Caco-2 (cell line): Measurements from ENCODE around the gene IRF7. TPM values are rescaled to one million over a fixed set of nuclear protein-coding genes. Genes with fewer than 3 reads are reported as not detected.

Source experiments
- BruUV-seq: library from RNA; stranded (reverse); fragments of 400-500 nt; replicated peaks from 2 replicates; lab custom pipeline; 2021; lab: Mats Ljungman, UMichigan
- CTCF ChIA-PET: fragments of 300-600 bp; sonication (Branson Sonifier 250); formaldehyde crosslinking; loops from one replicate; lab custom pipeline; 2022; ENCODE audit warnings: antibody characterized with exemption; lab: Charles Lee
- POLR2A ChIA-PET: fragments of 300-600 bp; sonication (Branson Sonifier 250); formaldehyde crosslinking; loops from one replicate; lab custom pipeline; 2022; ENCODE audit warnings: antibody characterized with exemption; lab: Charles Lee
- DNase-seq, 2 experiments: peaks; one replicate each; pipeline versions ENCODE4 v3.0.0 to v3.0.0-alpha.2; 2020 to 2022
- H3K27me3 ChIP-seq: replicated peaks from 2 replicates; pipeline ENCODE4 v1.6.0; 2011; ENCODE audit warnings: low read length; ENCODE audit not compliant: control insufficient read depth, insufficient read depth
- H3K36me3 ChIP-seq: 2 replicates; pipeline ENCODE4 v1.5.1; 2011; ENCODE audit warnings: low read length; ENCODE audit not compliant: control insufficient read depth, insufficient read depth
- H3K4me1 ChIP-seq: fragments of 250-450 bp; sonication (Bioruptor Pico); 2 replicates; pipeline ENCODE4 v1.5.1; 2020; ENCODE audit warnings: mild to moderate bottlenecking
- H3K4me3 ChIP-seq: 2 replicates; pipeline ENCODE4 v1.5.1; 2011; ENCODE audit warnings: low read depth, mild to moderate bottlenecking, control low read depth, low read length
- H3K9me3 ChIP-seq: fragments of 250-450 bp; sonication (Bioruptor Pico); 2 replicates; pipeline ENCODE4 v1.5.1; 2020; ENCODE audit warnings: mild to moderate bottlenecking, moderate library complexity
- H3K27ac Mint-ChIP-seq: one replicate; pipeline ENCODE4 v1.8.0; 2022; ENCODE audit warnings: mixed read lengths; ENCODE audit not compliant: unreplicated experiment
- H3K27me3 Mint-ChIP-seq: one replicate; pipeline ENCODE4 v1.8.0; 2022; ENCODE audit warnings: mixed read lengths; ENCODE audit not compliant: insufficient read depth, unreplicated experiment
- H3K36me3 Mint-ChIP-seq: one replicate; pipeline ENCODE4 v1.8.0; 2022; ENCODE audit warnings: mild to moderate bottlenecking, mixed read lengths; ENCODE audit not compliant: insufficient read depth, unreplicated experiment
- H3K4me1 Mint-ChIP-seq: one replicate; pipeline ENCODE4 v1.8.0; 2022; ENCODE audit warnings: low read depth, mixed read lengths; ENCODE audit not compliant: unreplicated experiment
- H3K4me3 Mint-ChIP-seq: one replicate; pipeline ENCODE4 v1.8.0; 2022; ENCODE audit warnings: mild to moderate bottlenecking, moderate library complexity, mixed read lengths; ENCODE audit not compliant: unreplicated experiment
- H3K9me3 Mint-ChIP-seq: one replicate; pipeline ENCODE4 v1.8.0; 2022; ENCODE audit warnings: mixed read lengths; ENCODE audit not compliant: unreplicated experiment
- intact Hi-C: fragments of 100-400 bp; cut with micrococcal nuclease; formaldehyde crosslinking; loops from one replicate; pipeline ENCODE4 v1.10.0; 2022; ENCODE audit not compliant: unreplicated experiment
- total RNA-seq: library from RNA; stranded (reverse); gene quantifications from 2 replicates; pipeline ENCODE4 v1.2.3, GENCODE V29; 2022
- TF ChIP-seq, protein P1 (sequence below), 2 experiments: fragments of 200-600 bp in 1 of 2; IDR thresholded peaks; 1 replicate in 1 of 2; 2 replicates in 1 of 2; pipeline versions ENCODE4 v1.5.1 to v1.8.0; 2011 to 2022; ENCODE audit warnings: antibody characterized with exemption in 1 of 2, control low read depth in 1 of 2, inconsistent platforms in 1 of 2, low read depth in 1 of 2, low read length in 1 of 2, mild to moderate bottlenecking in 1 of 2, moderate library complexity in 1 of 2; ENCODE audit not compliant: insufficient read depth in 1 of 2, severe bottlenecking in 1 of 2, unreplicated experiment in 1 of 2

IRF7 gene
- total RNA-seq, 1 experiment from 2014 or later = 27.2 TPM

DNA sequence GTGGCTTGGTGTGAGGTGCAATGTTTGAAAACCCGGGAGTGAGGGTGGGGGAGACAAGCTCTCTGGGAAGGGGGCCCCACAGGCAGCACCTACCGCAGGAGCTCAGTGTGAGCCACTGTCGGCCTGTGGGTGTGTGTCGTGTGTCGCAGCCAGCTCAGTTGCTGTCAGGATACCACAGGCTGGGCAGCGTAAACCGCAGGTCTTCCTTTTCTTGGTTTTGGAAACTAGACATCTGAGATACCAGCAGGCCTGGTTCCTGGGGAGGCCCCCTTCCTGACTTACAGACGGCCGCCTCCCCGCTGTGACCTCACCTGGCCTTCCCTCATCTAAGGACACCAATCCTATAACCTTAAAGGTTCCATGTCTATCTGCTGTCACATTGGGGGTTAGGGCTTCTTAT, 19.4 kb downstream of the IRF7 start:
- H3K4me3 Mint-ChIP-seq = no peak overlapping the region
- H3K36me3 ChIP-seq = peaks cover 4% of the 10 kb centered on the region
- no peaks in the 10 kb centered on the region for H3K4me1 Mint-ChIP-seq
- H3K27me3 Mint-ChIP-seq = no peaks in the 10 kb centered on the region
- no peaks in the 10 kb centered on the region for H3K9me3 Mint-ChIP-seq
- H3K4me3 ChIP-seq = no peak overlapping the region
- H3K36me3 Mint-ChIP-seq = peaks cover 93% of the 10 kb centered on the region
- ChIA-PET CTCF (no interaction called here), POLR2A (no interaction called here)
- BruUV-seq = no TSS peak
- intact Hi-C loops = no loop called here
- no peaks in the 10 kb centered on the region for H3K4me1 ChIP-seq
- H3K9me3 ChIP-seq = no peaks in the 10 kb centered on the region
- H3K27ac Mint-ChIP-seq = peak overlapping the region; percentile 42
- TF ChIP-seq, protein P1, sequence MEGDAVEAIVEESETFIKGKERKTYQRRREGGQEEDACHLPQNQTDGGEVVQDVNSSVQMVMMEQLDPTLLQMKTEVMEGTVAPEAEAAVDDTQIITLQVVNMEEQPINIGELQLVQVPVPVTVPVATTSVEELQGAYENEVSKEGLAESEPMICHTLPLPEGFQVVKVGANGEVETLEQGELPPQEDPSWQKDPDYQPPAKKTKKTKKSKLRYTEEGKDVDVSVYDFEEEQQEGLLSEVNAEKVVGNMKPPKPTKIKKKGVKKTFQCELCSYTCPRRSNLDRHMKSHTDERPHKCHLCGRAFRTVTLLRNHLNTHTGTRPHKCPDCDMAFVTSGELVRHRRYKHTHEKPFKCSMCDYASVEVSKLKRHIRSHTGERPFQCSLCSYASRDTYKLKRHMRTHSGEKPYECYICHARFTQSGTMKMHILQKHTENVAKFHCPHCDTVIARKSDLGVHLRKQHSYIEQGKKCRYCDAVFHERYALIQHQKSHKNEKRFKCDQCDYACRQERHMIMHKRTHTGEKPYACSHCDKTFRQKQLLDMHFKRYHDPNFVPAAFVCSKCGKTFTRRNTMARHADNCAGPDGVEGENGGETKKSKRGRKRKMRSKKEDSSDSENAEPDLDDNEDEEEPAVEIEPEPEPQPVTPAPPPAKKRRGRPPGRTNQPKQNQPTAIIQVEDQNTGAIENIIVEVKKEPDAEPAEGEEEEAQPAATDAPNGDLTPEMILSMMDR (IDR thresholded peaks at IDR 0.05; ENCODE audit: insufficient read depth in 1 of 2, low read depth in 1 of 2, low read length in 1 of 2, severe bottlenecking in 1 of 2, unreplicated experiment in 1 of 2) = no peak
- DNase-seq = no peak
- H3K27me3 ChIP-seq = no peaks in the 10 kb centered on the region

DNA sequence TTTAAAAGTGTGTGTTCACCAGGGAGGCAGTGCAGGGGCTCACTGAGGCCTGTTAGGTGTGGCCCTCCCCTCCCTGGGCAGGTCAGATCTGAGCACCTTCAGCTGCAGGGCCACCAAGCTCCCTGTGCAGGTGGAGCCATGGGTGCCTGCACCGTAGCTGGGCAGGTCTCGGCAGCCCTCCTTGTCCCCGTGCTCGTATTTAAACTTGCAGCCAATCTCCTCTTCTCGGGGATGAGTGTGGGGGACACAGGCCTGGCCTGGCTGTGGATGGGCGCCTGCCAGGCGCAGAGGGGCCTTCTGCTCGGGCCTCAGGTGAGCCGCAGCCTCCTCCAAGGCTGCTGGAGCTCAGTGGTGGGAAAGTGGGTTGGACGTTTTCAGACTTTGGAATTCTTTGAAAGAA, 20.4 kb downstream of the IRF7 start:
- ChIA-PET CTCF (no interaction called here), POLR2A (no interaction called here)
- Histone ChIP-seq H3K27me3 (no peaks in the 10 kb centered on the region), H3K4me3 (no peak overlapping the region), H3K9me3 (no peaks in the 10 kb centered on the region), H3K4me1 (no peaks in the 10 kb centered on the region), H3K36me3 (peaks cover 4% of the 10 kb centered on the region)
- no peaks in the 10 kb centered on the region for H3K9me3 Mint-ChIP-seq
- intact Hi-C loops = no loop called here
- no TSS peak for BruUV-seq
- TF ChIP-seq, protein P1 (IDR thresholded peaks at IDR 0.05; ENCODE audit: insufficient read depth in 1 of 2, low read depth in 1 of 2, low read length in 1 of 2, severe bottlenecking in 1 of 2, unreplicated experiment in 1 of 2) = no peak
- no peak overlapping the region for H3K4me3 Mint-ChIP-seq
- no peak for DNase-seq
- H3K36me3 Mint-ChIP-seq = peaks cover 94% of the 10 kb centered on the region
- no peak overlapping the region for H3K27ac Mint-ChIP-seq
- H3K4me1 Mint-ChIP-seq = no peaks in the 10 kb centered on the region
- no peaks in the 10 kb centered on the region for H3K27me3 Mint-ChIP-seq

DNA sequence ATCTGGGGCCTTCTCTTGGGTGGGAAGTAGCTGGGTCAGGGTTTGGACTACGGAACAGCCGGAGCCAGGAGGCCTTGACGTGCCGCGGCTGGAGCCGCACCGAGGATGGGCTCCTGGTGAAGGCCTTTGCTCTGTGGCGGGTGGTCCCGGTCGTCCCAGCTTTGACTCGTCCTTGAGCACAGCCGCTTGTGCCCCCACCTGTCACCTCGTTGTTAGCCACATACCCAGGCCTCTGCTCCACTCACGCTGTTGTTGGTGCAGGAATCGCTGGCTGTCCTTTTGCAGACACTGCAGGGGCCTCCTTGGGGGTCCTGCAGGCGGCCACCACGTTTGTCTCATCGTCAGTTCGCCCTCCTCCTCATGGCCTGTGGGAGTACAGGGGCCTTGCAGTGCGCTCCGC, 22.4 kb downstream of the IRF7 start:
- Mint-ChIP-seq H3K9me3 (no peaks in the 10 kb centered on the region), H3K27me3 (no peaks in the 10 kb centered on the region), H3K36me3 (peaks cover 94% of the 10 kb centered on the region), H3K27ac (no peak overlapping the region), H3K4me1 (peaks cover 7% of the 10 kb centered on the region), H3K4me3 (no peak overlapping the region)
- H3K9me3 ChIP-seq = no peaks in the 10 kb centered on the region
- no peak overlapping the region for H3K4me3 ChIP-seq
- ChIA-PET POLR2A (no interaction called here), CTCF (no interaction called here)
- intact Hi-C loops = no loop called here
- H3K4me1 ChIP-seq = peaks cover under 1% of the 10 kb centered on the region; the same call in 1 of the 2 replicates
- no TSS peak for BruUV-seq
- TF ChIP-seq, protein P1 (IDR thresholded peaks at IDR 0.05; ENCODE audit: insufficient read depth in 1 of 2, low read depth in 1 of 2, low read length in 1 of 2, severe bottlenecking in 1 of 2, unreplicated experiment in 1 of 2) = no peak
- no peak for DNase-seq
- peaks cover 7% of the 10 kb centered on the region for H3K36me3 ChIP-seq
- H3K27me3 ChIP-seq = no peaks in the 10 kb centered on the region
